Gastrocnemius medialis (tissue), 4 donors: Measurements from ENCODE around the gene DROSHA. TPM values are rescaled to one million over a fixed set of nuclear protein-coding genes. Genes with fewer than 3 reads are reported as not detected.

ENCODE experiments used
- ATAC-seq, 2 donors: fragments of 150-250 bp; one replicate each; pipeline ENCODE4 v1.9.1; 2016
- DNase-seq, 2 donors: peaks; one replicate each; pipeline ENCODE4 v3.0.0-alpha.2; 2019
- H3K27ac ChIP-seq, 4 donors: fragments of 200-600 bp; sonication (generic); 1 replicate in 1 of 4; 2 replicates in 3 of 4; pipeline ENCODE4 v1.5.1; 2016 to 2018; ENCODE audit warnings: mild to moderate bottlenecking in 2 of 4, moderate library complexity in 1 of 4
- H3K27me3 ChIP-seq, 3 donors: fragments of 200-600 bp; sonication (generic) in 2 of 3; 1 replicate in 1 of 3; 2 replicates in 2 of 3; pipeline versions ENCODE4 v1.5.1 to v1.6.0; 2016 to 2019; ENCODE audit warnings: mild to moderate bottlenecking in 1 of 3, moderate library complexity in 1 of 3
- H3K36me3 ChIP-seq, 2 donors: fragments of 200-600 bp; sonication (generic) in 1 of 2; one replicate each; pipeline ENCODE4 v1.5.1; 2017 to 2018
- H3K4me1 ChIP-seq, 2 donors: fragments of 200-600 bp; sonication (generic) in 1 of 2; one replicate each; pipeline ENCODE4 v1.5.1; 2016 to 2017; ENCODE audit warnings: mild to moderate bottlenecking in 2 of 2
- H3K4me3 ChIP-seq, 4 donors: fragments of 200-600 bp; sonication (generic) in 3 of 4; 1 replicate in 1 of 4; 2 replicates in 3 of 4; pipeline ENCODE4 v1.5.1; 2016 to 2019; ENCODE audit warnings: mild to moderate bottlenecking in 2 of 4
- H3K9me3 ChIP-seq, 3 donors: fragments of 200-600 bp; sonication (generic) in 2 of 3; 1 replicate in 1 of 3; 2 replicates in 2 of 3; pipeline ENCODE4 v1.5.1; 2016 to 2019
- POLR2A ChIP-seq, 2 donors: fragments of 450-650 bp; IDR thresholded peaks; one replicate each; pipeline ENCODE4 v1.6.1; 2017; ENCODE audit warnings: antibody characterized with exemption in 2 of 2, mild to moderate bottlenecking in 2 of 2, moderate library complexity in 2 of 2
- in situ Hi-C, 4 donors: fragments of 200-750 bp; cut with MboI; loops; one replicate each; pipeline versions ENCODE4 v1.15.0 to v1.8.0; 2017; ENCODE audit warnings: low sequenced_read_pairs in 4 of 4
- intact Hi-C: fragments of 100-400 bp; cut with DNase I; formaldehyde crosslinking; loops from one replicate; pipeline ENCODE4 v1.15.1; 2023; ENCODE audit warnings: low total_unique reads
- total RNA-seq, 4 donors: library from RNA; depleted of rRNA; stranded (reverse); fragments of >200 nt; gene quantifications; one replicate each; pipeline versions ENCODE4 v1.1.0 to v1.2.3, GENCODE V29; 2016
- TF ChIP-seq, protein P1 (sequence below), 5 experiments: fragments of 450-650 bp in 3 of 5; fragments of 200-600 bp in 2 of 5; sonication (generic) in 2 of 5; IDR thresholded peaks in 4 of 5; conservative IDR thresholded peaks in 1 of 5; 1 replicate in 4 of 5; 2 replicates in 1 of 5; pipeline ENCODE4 v1.5.1; 2016 to 2019; ENCODE audit warnings: antibody characterized with exemption in 5 of 5, mild to moderate bottlenecking in 3 of 5, moderate library complexity in 3 of 5

DROSHA gene
- total RNA-seq, 4 donors from 2014 or later = 9.2 to 28.8 (median 28.4) TPM

DNA sequence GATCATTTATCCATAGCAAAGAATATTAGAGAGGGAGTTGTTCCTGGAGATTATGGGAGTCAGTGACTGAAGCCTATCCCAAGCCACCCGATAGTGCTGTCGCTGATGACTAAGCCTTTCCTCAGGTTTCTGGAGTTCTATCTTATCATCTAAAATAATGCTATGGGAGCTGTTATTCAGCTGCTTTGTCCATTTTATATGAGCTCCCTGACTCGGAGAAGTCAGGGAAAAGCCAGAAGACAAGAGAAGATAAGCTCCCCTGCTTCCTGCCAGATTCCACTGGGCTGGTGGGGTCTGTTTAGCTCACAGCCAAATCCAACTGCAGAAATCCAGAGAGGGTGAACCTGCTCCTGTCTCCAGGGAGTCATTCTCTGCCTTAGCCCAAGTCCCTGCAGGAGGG lies 148.2 kb downstream of the DROSHA start:
- no peaks in the 10 kb centered on the region for H3K27me3 ChIP-seq
- no peak overlapping the region for H3K4me3 ChIP-seq
- H3K4me1 ChIP-seq = no peaks in the 10 kb centered on the region
- in situ Hi-C loops = no loop called here
- H3K27ac ChIP-seq = no peak overlapping the region
- DNase-seq = no peak
- intact Hi-C loops = no loop called here
- TF ChIP-seq, protein P1, sequence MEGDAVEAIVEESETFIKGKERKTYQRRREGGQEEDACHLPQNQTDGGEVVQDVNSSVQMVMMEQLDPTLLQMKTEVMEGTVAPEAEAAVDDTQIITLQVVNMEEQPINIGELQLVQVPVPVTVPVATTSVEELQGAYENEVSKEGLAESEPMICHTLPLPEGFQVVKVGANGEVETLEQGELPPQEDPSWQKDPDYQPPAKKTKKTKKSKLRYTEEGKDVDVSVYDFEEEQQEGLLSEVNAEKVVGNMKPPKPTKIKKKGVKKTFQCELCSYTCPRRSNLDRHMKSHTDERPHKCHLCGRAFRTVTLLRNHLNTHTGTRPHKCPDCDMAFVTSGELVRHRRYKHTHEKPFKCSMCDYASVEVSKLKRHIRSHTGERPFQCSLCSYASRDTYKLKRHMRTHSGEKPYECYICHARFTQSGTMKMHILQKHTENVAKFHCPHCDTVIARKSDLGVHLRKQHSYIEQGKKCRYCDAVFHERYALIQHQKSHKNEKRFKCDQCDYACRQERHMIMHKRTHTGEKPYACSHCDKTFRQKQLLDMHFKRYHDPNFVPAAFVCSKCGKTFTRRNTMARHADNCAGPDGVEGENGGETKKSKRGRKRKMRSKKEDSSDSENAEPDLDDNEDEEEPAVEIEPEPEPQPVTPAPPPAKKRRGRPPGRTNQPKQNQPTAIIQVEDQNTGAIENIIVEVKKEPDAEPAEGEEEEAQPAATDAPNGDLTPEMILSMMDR (IDR thresholded peaks at IDR 0.05 in 4 of 5, conservative IDR thresholded peaks at IDR 0.05 in 1 of 5) = no peak
- TF ChIP-seq POLR2A (IDR thresholded peaks at IDR 0.05) = no peak
- peaks cover 0 to 3% (median 0%) of the 10 kb centered on the region in 3 donors for H3K9me3 ChIP-seq
- ATAC-seq = no peak
- H3K36me3 ChIP-seq = no peaks in the 10 kb centered on the region

- TF ChIP-seq, protein P1 (IDR thresholded peaks at IDR 0.05 in 4 of 5, conservative IDR thresholded peaks at IDR 0.05 in 1 of 5) = no peak
- no peak for TF ChIP-seq POLR2A (IDR thresholded peaks at IDR 0.05)
These were observed 149.6 kb downstream of the DROSHA start for GRCh38 chr5:31382051-31382878.

GRCh38 chr5:31381299-31381698 lies 150.6 kb downstream of the DROSHA start:
- ATAC-seq (no peak), DNase-seq (no peak)
- Histone ChIP-seq H3K36me3 (no peaks in the 10 kb centered on the region), H3K27me3 (no peaks in the 10 kb centered on the region), H3K9me3 (no peaks in the 10 kb centered on the region), H3K4me3 (no peak overlapping the region), H3K27ac (no peak overlapping the region), H3K4me1 (no peaks in the 10 kb centered on the region)
- in situ Hi-C loops (no loop called here), intact Hi-C loops (no loop called here)
- TF ChIP-seq POLR2A (IDR thresholded peaks at IDR 0.05) = no peak
- TF ChIP-seq, protein P1 (IDR thresholded peaks at IDR 0.05 in 4 of 5, conservative IDR thresholded peaks at IDR 0.05 in 1 of 5) = no peak

More at GRCh38 chr5:31382051-31382878, 149.6 kb downstream of the DROSHA start:
- intact Hi-C loops (no loop called here), in situ Hi-C loops (no loop called here)
- no peaks in the 10 kb centered on the region for H3K27me3 ChIP-seq
- H3K9me3 ChIP-seq = no peaks in the 10 kb centered on the region
- DNase-seq (no peak), ATAC-seq (no peak)
- no peak overlapping the region for H3K27ac ChIP-seq
- H3K4me3 ChIP-seq = no peak overlapping the region
- H3K36me3 ChIP-seq = no peaks in the 10 kb centered on the region
- H3K4me1 ChIP-seq = no peaks in the 10 kb centered on the region

DNA sequence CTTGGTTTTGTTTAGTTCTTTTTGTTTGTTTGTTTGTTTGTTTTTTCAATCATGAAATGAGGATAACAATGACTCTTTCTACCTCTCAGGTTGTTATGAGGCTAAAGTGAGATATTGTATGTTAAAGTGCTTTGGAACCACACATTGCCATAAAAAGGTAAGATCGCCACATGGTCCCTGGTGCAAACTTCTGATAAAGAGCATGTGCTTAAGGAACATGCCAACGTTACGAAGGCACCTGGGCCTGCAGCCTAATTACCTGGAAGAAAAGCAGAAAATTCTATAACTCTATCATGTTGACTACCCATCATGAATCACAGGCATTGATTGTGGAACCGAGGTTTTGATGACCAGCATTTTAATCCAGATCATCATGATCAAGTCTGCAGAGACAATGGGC lies 151.8 kb downstream of the DROSHA start:
- Histone ChIP-seq H3K4me3 (no peak overlapping the region), H3K27ac (no peak overlapping the region), H3K9me3 (no peaks in the 10 kb centered on the region), H3K36me3 (no peaks in the 10 kb centered on the region), H3K27me3 (no peaks in the 10 kb centered on the region), H3K4me1 (no peaks in the 10 kb centered on the region)
- no peak for DNase-seq
- intact Hi-C loops (no loop called here), in situ Hi-C loops (no loop called here)
- TF ChIP-seq POLR2A (IDR thresholded peaks at IDR 0.05) = no peak
- TF ChIP-seq, protein P1 (IDR thresholded peaks at IDR 0.05 in 4 of 5, conservative IDR thresholded peaks at IDR 0.05 in 1 of 5) = no peak
- no peak for ATAC-seq
